Lung (tissue), 13 donors: ENCODE data around the gene ATF6. TPM values are rescaled to one million over a fixed set of nuclear protein-coding genes. Genes with fewer than 3 reads are reported as not detected.

ENCODE experiments used
- ATAC-seq: fragments of 200-7000 bp; cut with Tn5 transposase; one replicate; pipeline ENCODE4 v1.9.1; 2020; ENCODE audit warnings: moderate number of reproducible peaks; ENCODE audit not compliant: insufficient read depth, low FRiP score
- DNase-seq, 3 donors: peaks; one replicate each; pipeline ENCODE4 v3.0.0-alpha.2; 2013 to 2017
- H3K27ac ChIP-seq, 2 donors: one replicate each; pipeline ENCODE4 v1.5.1; 2013; ENCODE audit warnings: mild to moderate bottlenecking in 2 of 2, moderate library complexity in 2 of 2, control low read depth in 1 of 2, inconsistent platforms in 1 of 2, low read depth in 1 of 2, low read length in 1 of 2
- H3K27me3 ChIP-seq, 3 donors: one replicate each; pipeline ENCODE4 v1.5.1; 2013; ENCODE audit warnings: low read length in 2 of 3; ENCODE audit not compliant: control insufficient read depth in 3 of 3, insufficient read depth in 3 of 3
- H3K36me3 ChIP-seq, 4 donors: one replicate each; pipeline ENCODE4 v1.5.1; 2013; ENCODE audit warnings: low read length in 4 of 4, mild to moderate bottlenecking in 1 of 4, moderate library complexity in 1 of 4; ENCODE audit not compliant: control insufficient read depth in 4 of 4, insufficient read depth in 4 of 4
- H3K4me1 ChIP-seq, 5 donors: one replicate each; pipeline ENCODE4 v1.5.1; 2013; ENCODE audit warnings: low read length in 5 of 5, mild to moderate bottlenecking in 2 of 5, moderate library complexity in 1 of 5; ENCODE audit not compliant: control insufficient read depth in 5 of 5, insufficient read depth in 5 of 5
- H3K4me3 ChIP-seq: one replicate; pipeline ENCODE4 v1.5.1; 2013; ENCODE audit warnings: mild to moderate bottlenecking, control low read depth, moderate library complexity
- H3K9ac ChIP-seq, 2 donors: one replicate each; pipeline ENCODE4 v1.5.1; 2013; ENCODE audit warnings: low read length in 2 of 2, control low read depth in 1 of 2; ENCODE audit not compliant: insufficient read depth in 1 of 2
- H3K9me3 ChIP-seq, 4 donors: one replicate each; pipeline ENCODE4 v1.5.1; 2013; ENCODE audit warnings: low read length in 3 of 4, mild to moderate bottlenecking in 1 of 4, moderate library complexity in 1 of 4; ENCODE audit not compliant: control insufficient read depth in 4 of 4, insufficient read depth in 3 of 4
- CTCF ChIP-seq: IDR thresholded peaks from 2 replicates; pipeline ENCODE4 v1.5.1; 2012; ENCODE audit warnings: mild to moderate bottlenecking; ENCODE audit errors: control extremely low read depth, extremely low read depth
- polyA plus RNA-seq, 2 donors: library from polyadenylated mRNA; stranded (reverse); fragments of 200-250 nt; gene quantifications; one replicate each; pipeline ENCODE4 v1.2.1, GENCODE V29; 2013
- small RNA-seq: library from RNA; depleted of rRNA; stranded (forward); fragments of <200 nt; gene quantifications from one replicate; pipeline ENCODE3, GENCODE V24; 2014; ENCODE audit warnings: low replicate concordance
- total RNA-seq, 2 donors: library from RNA; depleted of rRNA in 1 of 2; stranded (reverse); fragments of >200 nt in 1 of 2; gene quantifications; one replicate each; pipeline ENCODE4 v1.2.1, GENCODE V29; 2014 to 2021
- donor health status: control.
- donor health status: control.
- donor health status: Bipolar disorder and iron deficiency.
- donor health status: healthy.
- donor health status: DM: yes; HTN: yes; CAD: no.

The ATF6 gene
- total and polyA plus RNA-seq, 4 donors = 4.3 to 44.8 (median 22.6) TPM

GRCh38 chr1:162013289-162013688, 247.2 kb downstream of the ATF6 start:
- DNase-seq = no peak
- no peak for TF ChIP-seq CTCF
- no peaks in the 10 kb centered on the region for H3K9me3 ChIP-seq
- ATAC-seq = no peak
- H3K27me3 ChIP-seq = peaks cover 0 to 2% (median 0%) of the 10 kb centered on the region in 3 donors
- peaks cover 0 to 10% (median 2%) of the 10 kb centered on the region in 5 donors for H3K4me1 ChIP-seq
- H3K9ac ChIP-seq = no peak overlapping the region
- no peak overlapping the region for H3K4me3 ChIP-seq
- no peaks in the 10 kb centered on the region for H3K36me3 ChIP-seq
- H3K27ac ChIP-seq = no peak overlapping the region

Small RNA genes lying within 50 kb of the gene (small RNA-seq; reads per million reads assigned to genes)
- not detected for gene RN7SL466P

Other genes with a start within 250 kb of the ATF6 start
- gene HSPA6, start 241.8 kb upstream of the ATF6 start, total RNA-seq = 10 to 100 TPM; 11.7 to 42.5 TPM
- 10 to 100 TPM; 21.1 to 29.3 TPM for gene HSPA6, start 241.8 kb upstream of the ATF6 start, polyA plus RNA-seq
- gene FCGR3A, start 216.5 kb upstream of the ATF6 start, total RNA-seq = 100 to 1,000 TPM in 1 of 2 donors, 10 to 100 TPM in 1; 33.3 to 110 TPM
- gene FCGR3A, start 216.5 kb upstream of the ATF6 start, polyA plus RNA-seq = 100 to 1,000 TPM in 1 of 2 donors, 10 to 100 TPM in 1; 27.1 to 211 TPM
- 10 to 100 TPM in 1 of 2 donors, 1 to 10 TPM in 1; 9.9 to 15.7 TPM for gene FCGR3B, start 135.1 kb upstream of the ATF6 start, total RNA-seq
- 10 to 100 TPM in 1 of 2 donors, 1 to 10 TPM in 1; 1.8 to 79.0 TPM for gene FCGR3B, start 135.1 kb upstream of the ATF6 start, polyA plus RNA-seq
- 10 to 100 TPM in 1 of 2 donors, 1 to 10 TPM in 1; 6.8 to 12.3 TPM for gene FCGR2B, start 103.2 kb upstream of the ATF6 start, total RNA-seq
- gene FCGR2B, start 103.2 kb upstream of the ATF6 start, polyA plus RNA-seq = 10 to 100 TPM in 1 of 2 donors, 1 to 10 TPM in 1; 9.0 to 12.0 TPM
- 1 to 10 TPM in 1 of 2 donors, under 1 TPM in 1; 0.25 to 3.9 TPM for gene FCRLA, start 59.1 kb upstream of the ATF6 start, total RNA-seq
- 1 to 10 TPM in 1 of 2 donors, under 1 TPM in 1; 0.14 to 1.2 TPM for gene FCRLA, start 59.1 kb upstream of the ATF6 start, polyA plus RNA-seq
- gene FCRLB, start 44.8 kb upstream of the ATF6 start, total RNA-seq = under 1 TPM; 0.34 to 0.86 TPM
- gene FCRLB, start 44.8 kb upstream of the ATF6 start, polyA plus RNA-seq = under 1 TPM; 0.59 to 0.90 TPM
- gene DUSP12, start 16.5 kb upstream of the ATF6 start, total RNA-seq = 10 to 100 TPM; 19.4 to 60.1 TPM
- gene DUSP12, start 16.5 kb upstream of the ATF6 start, polyA plus RNA-seq = 10 to 100 TPM; 15.0 to 27.1 TPM